ENCODE data around the gene COL13A1.

COL13A1 gene

GRCh38 chr10:69825604-69826003, 23.9 kb downstream of the COL13A1 start:
- Mint-ChIP-seq H3K27ac (no peak overlapping the region), H3K4me1 (ENCODE audit: low read depth) (no peaks in the 10 kb centered on the region), H3K4me3 (no peak overlapping the region), H3K36me3 (no peaks in the 10 kb centered on the region), H3K27me3 (peaks cover 4% of the 10 kb centered on the region), H3K9me3 (ENCODE audit: low read depth) (no peaks in the 10 kb centered on the region)

- H3K4me3 Mint-ChIP-seq, result no peak overlapping the region
- no peaks in the 10 kb centered on the region for H3K9me3 Mint-ChIP-seq (ENCODE audit: low read depth)
- H3K36me3 Mint-ChIP-seq, result no peaks in the 10 kb centered on the region
- H3K27me3 Mint-ChIP-seq, result peaks cover 4% of the 10 kb centered on the region
- H3K4me1 Mint-ChIP-seq (ENCODE audit: low read depth), result no peaks in the 10 kb centered on the region
- H3K27ac Mint-ChIP-seq, result no peak overlapping the region
Observed at GRCh38 chr10:69826094-69826493, 24.4 kb downstream of the COL13A1 start.

DNA sequence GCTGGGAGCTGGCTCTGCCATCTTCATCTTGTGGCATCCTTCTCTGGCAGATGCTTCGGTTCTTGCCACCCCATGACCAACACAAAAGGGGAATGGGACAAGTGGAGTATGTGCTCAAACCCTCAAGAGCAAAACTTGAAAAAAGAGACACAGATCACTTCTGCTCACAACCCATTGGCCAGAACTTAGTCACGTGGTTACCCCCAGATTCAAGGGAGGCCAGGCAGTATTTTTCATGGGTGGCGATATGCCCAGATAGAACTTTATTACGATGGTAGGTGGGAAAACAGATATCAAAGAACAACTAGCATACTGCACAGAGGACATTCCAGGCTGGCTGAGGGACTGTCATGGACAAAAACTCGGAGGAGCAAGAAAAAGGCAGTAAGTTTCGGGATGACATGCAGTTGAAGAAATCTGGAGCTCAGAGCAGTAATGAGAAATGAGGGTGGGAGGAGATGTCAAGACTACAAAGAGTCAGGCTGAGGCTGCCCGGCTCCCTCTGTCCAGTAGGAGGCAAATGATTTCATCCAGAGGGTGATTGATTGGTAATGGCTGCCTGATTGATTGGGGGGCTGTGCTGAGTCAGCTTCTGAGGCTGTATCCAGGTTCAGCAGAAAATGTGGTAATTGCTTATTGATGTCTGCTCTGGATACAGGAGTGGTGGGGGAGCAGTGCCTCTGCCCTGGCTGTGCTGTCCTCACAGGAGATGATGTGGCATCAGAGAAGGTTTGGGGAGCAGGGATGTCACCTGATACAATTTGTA, 25.3 kb downstream of the COL13A1 start:
- H3K36me3 Mint-ChIP-seq, result no peaks in the 10 kb centered on the region
- no peak overlapping the region for H3K27ac Mint-ChIP-seq
- H3K4me3 Mint-ChIP-seq, result no peak overlapping the region
- peaks cover 4% of the 10 kb centered on the region for H3K27me3 Mint-ChIP-seq
- H3K4me1 Mint-ChIP-seq (ENCODE audit: low read depth), result no peaks in the 10 kb centered on the region
- no peaks in the 10 kb centered on the region for H3K9me3 Mint-ChIP-seq (ENCODE audit: low read depth)

DNA sequence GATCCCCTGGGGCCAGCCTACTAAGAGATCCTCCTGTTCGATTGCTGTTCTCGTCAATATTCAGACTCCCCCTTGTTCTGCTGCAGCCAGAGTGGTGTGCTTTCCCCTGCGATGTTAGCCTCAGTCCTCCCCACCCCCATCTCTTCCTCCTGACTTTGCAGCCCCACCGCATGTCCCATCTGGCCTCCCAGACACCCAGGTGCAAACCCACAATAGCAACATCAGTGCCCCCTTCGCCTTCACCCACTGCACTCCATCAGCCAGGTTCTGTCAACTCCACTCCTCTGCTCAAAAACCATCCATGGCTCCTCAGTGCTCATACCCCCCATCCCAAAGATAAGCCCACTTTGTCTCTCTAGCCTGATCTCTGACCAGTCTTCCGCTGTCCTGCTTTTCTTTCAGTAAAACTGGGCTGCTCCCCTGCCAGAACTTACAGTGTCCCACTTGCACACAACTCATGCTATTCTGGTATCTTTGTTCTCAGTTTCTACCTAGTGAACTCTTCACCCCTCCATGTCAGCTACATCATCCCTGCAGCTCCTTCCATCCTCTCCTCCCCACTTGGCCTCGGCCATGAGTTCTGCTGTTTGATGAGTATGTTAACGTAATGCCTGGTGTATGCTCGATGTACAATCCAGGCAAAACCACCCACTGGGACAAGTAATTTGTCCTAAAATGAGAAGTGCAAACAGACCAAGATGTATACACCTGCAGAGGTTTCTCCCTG, 26.6 kb downstream of the COL13A1 start:
- no peak overlapping the region for H3K4me3 Mint-ChIP-seq
- H3K27me3 Mint-ChIP-seq, result peaks cover 4% of the 10 kb centered on the region
- no peaks in the 10 kb centered on the region for H3K4me1 Mint-ChIP-seq (ENCODE audit: low read depth)

DNA sequence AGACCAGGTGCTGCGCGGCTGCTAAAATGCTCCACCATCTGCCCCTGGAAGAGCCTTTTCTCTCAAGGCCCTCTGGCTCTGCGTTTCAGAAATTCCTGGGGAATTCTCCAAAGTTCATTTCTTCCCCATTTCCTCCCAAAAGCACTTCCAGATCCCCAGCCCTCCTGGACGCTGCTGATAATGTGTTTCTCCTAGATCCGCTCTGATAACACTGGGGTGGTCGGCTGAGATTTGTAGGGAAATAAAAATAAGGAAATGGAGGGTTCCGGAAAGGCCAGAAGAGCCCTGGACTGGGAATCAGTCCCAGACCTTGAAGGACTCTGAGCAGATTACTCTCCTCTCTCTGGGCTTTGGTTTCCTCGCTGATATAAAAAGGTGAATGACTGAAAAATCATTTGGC, 28.1 kb downstream of the COL13A1 start:
- peaks cover 4% of the 10 kb centered on the region for H3K27me3 Mint-ChIP-seq

More for the DNA sequence above, 26.6 kb downstream of the COL13A1 start:
- Mint-ChIP-seq H3K27ac (no peak overlapping the region), H3K36me3 (no peaks in the 10 kb centered on the region), H3K9me3 (ENCODE audit: low read depth) (no peaks in the 10 kb centered on the region)

GRCh38 chr10:69831231-69831855, 29.6 kb downstream of the COL13A1 start:
- Mint-ChIP-seq H3K36me3 (no peaks in the 10 kb centered on the region), H3K4me1 (ENCODE audit: low read depth) (no peaks in the 10 kb centered on the region), H3K27me3 (peaks cover 4% of the 10 kb centered on the region), H3K4me3 (no peak overlapping the region), H3K9me3 (ENCODE audit: low read depth) (no peaks in the 10 kb centered on the region), H3K27ac (no peak overlapping the region)

More for the DNA sequence above, 28.1 kb downstream of the COL13A1 start:
- no peaks in the 10 kb centered on the region for H3K36me3 Mint-ChIP-seq
- H3K27ac Mint-ChIP-seq, result no peak overlapping the region
- no peak overlapping the region for H3K4me3 Mint-ChIP-seq
- no peaks in the 10 kb centered on the region for H3K9me3 Mint-ChIP-seq (ENCODE audit: low read depth)
- H3K4me1 Mint-ChIP-seq (ENCODE audit: low read depth), result no peaks in the 10 kb centered on the region

DNA sequence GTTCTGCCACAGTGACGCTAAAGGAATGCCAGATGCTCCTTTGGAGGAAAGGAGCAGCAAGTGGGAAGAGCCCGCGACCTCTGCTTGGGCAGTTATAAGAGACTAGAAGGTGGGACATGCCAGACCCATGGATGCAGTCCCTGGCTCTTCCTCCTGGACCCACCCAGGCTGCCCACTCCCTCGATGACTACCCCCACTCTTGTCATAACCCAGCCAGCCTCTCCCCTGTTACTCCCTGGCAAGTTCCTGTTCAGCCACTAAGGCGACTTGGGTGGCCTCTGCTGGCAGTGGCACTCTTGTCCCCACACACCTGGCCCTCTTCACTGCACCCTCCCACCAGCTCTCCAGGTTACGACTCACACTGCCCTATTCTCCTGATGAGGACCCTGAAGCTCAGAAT, 33.5 kb downstream of the COL13A1 start:
- H3K36me3 Mint-ChIP-seq, result no peaks in the 10 kb centered on the region
- H3K27ac Mint-ChIP-seq, result no peak overlapping the region
- no peak overlapping the region for H3K4me3 Mint-ChIP-seq
- no peaks in the 10 kb centered on the region for H3K4me1 Mint-ChIP-seq (ENCODE audit: low read depth)
- H3K27me3 Mint-ChIP-seq, result no peaks in the 10 kb centered on the region
- no peaks in the 10 kb centered on the region for H3K9me3 Mint-ChIP-seq (ENCODE audit: low read depth)

DNA sequence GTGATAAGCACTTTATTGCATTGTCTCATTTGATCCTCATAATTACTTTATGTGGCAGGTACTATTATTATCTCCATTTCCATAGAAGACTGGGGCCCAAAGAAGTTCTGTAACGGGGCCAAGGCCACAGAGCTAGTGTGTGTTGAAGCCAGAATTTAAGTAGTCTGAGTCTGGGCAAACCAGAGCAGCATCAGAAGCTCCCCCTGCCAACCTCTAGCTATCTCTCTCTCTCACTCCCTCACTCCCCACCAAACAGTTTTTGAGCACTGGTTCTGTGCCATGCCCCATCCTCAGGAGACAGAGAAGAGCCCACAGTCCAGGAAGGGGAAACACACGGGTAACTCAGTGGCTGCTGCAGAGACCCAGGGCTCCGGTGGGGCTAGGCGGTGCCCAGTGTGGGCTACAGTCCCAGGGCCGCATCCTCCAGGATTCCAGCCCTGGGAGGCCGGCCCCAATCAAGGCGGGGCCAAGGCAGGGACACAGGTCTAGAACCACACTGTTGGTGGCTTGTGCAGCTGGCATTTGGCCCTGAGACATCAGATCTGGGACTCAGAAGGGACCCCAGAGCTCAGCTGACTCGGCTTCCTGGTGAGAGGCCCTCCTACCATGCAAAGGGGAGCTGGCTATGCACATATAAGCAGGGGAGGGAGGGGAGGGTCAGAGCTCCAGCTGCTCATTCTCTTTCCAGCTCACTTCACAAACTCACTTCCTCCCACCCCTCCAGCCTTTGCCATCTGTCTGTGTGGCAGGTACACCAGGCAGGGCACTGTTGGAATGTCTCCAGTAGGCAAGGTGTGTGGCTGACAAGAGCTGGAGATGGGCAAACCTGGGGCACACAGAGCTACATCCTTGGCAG, 34.4 kb downstream of the COL13A1 start:
- no peak overlapping the region for H3K27ac Mint-ChIP-seq
- no peaks in the 10 kb centered on the region for H3K4me1 Mint-ChIP-seq (ENCODE audit: low read depth)
- no peaks in the 10 kb centered on the region for H3K27me3 Mint-ChIP-seq
- H3K9me3 Mint-ChIP-seq (ENCODE audit: low read depth), result no peaks in the 10 kb centered on the region
- H3K4me3 Mint-ChIP-seq, result no peak overlapping the region
- no peaks in the 10 kb centered on the region for H3K36me3 Mint-ChIP-seq

DNA sequence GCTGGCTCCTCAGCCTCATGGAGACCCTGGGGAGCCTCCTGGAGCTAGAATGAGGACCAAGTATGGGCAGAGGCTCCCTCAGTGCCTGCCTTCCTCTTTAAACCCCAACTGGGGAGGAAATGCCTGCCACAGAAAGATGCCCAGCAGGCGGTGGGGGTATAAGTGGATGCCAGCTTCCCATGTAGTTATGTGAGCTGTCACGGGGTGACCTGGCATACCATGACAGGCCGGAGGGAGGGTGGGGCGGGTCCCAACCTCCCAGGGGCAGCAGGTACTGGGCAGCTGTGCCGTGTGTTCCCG, 35.0 kb downstream of the COL13A1 start:
- Mint-ChIP-seq H3K4me3 (no peak overlapping the region), H3K4me1 (ENCODE audit: low read depth) (no peaks in the 10 kb centered on the region), H3K9me3 (ENCODE audit: low read depth) (no peaks in the 10 kb centered on the region), H3K36me3 (no peaks in the 10 kb centered on the region), H3K27me3 (no peaks in the 10 kb centered on the region), H3K27ac (no peak overlapping the region)

DNA sequence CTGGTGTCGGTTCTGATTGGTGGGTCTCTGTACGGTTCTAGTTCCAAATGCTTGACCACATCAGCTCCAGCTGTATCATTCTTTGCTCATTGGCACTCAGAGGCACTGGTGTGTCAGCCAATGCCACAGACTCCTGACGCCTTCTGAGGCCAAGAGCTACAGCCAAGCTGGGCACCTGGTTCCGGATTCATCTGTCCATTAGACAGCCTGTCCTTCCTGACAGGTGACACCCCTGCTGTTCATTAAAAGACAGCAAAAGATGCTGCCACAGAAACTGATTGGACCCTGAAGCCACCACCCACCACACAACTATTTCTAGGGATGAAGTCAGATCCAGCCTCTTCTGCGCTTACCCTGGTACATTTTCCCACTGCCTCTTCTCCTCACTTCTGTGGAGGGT, 35.6 kb downstream of the COL13A1 start:
- no peak overlapping the region for H3K4me3 Mint-ChIP-seq
- H3K4me1 Mint-ChIP-seq (ENCODE audit: low read depth), result no peaks in the 10 kb centered on the region
- H3K36me3 Mint-ChIP-seq, result no peaks in the 10 kb centered on the region
- H3K9me3 Mint-ChIP-seq (ENCODE audit: low read depth), result no peaks in the 10 kb centered on the region
- no peak overlapping the region for H3K27ac Mint-ChIP-seq
- no peaks in the 10 kb centered on the region for H3K27me3 Mint-ChIP-seq

- Mint-ChIP-seq H3K27ac (no peak overlapping the region), H3K9me3 (ENCODE audit: low read depth) (no peaks in the 10 kb centered on the region), H3K36me3 (no peaks in the 10 kb centered on the region), H3K27me3 (no peaks in the 10 kb centered on the region), H3K4me3 (no peak overlapping the region), H3K4me1 (ENCODE audit: low read depth) (no peaks in the 10 kb centered on the region)
Observed at GRCh38 chr10:69838418-69838817, 36.7 kb downstream of the COL13A1 start.

GRCh38 chr10:69838853-69839252, 37.1 kb downstream of the COL13A1 start:
- Mint-ChIP-seq H3K9me3 (ENCODE audit: low read depth) (no peaks in the 10 kb centered on the region), H3K36me3 (no peaks in the 10 kb centered on the region), H3K4me3 (no peak overlapping the region), H3K27me3 (no peaks in the 10 kb centered on the region), H3K27ac (no peak overlapping the region), H3K4me1 (ENCODE audit: low read depth) (no peaks in the 10 kb centered on the region)

DNA sequence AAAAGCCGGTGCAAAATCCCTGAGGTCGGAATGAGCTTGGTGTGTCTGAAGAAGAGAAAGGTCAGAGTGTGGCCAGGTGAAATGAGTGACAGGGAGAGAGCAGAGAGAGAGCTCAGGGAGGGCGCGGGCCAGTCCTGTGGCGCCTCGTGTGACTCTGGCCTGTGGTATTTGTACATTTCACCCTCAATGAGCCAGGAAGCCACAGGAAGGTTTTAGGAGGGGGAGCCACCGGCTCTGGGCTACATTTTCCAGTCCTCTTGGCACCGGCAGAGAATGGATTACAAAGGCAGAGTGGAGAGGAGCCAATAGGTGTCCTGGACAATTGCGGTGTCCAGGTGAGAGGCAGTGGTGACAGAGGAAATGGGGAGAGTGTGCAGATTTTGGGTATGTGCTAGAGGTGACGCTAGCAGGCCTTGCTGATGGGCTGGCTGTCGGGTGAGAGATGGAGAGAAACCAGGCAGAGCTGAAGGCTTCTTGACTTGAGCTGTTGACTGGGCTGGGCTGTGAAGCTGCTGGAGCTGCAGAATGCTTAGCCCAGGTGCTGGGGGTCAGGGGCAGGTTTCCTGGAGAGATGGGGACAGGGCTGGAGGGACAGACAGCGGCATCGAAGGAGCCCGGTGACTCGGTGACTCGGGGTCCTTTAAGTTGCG, 38.1 kb downstream of the COL13A1 start:
- no peaks in the 10 kb centered on the region for H3K9me3 Mint-ChIP-seq (ENCODE audit: low read depth)
- H3K27ac Mint-ChIP-seq, result no peak overlapping the region
- H3K27me3 Mint-ChIP-seq, result no peaks in the 10 kb centered on the region

DNA sequence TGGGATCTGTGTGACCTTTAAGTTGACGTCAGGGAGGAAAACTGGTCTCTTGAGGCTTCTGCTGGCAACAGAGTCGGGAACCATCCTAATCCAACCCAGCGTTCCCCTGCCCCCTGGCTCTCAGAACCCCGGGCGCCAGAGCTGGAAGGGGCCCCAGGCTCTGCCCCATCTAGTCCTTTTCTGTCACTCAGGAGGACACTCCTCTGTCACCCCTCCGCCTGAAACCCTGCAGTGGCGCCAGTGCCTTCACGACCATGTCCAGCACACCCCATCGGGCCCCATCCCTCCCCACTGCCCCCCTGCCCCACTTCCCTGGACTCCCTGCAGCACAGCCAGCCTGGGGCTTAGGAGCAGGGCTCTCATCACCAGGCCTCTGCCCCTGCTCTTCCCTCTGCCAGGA, 39.1 kb downstream of the COL13A1 start:
- Mint-ChIP-seq H3K4me3 (no peak overlapping the region), H3K36me3 (no peaks in the 10 kb centered on the region), H3K4me1 (ENCODE audit: low read depth) (no peaks in the 10 kb centered on the region), H3K9me3 (ENCODE audit: low read depth) (no peaks in the 10 kb centered on the region), H3K27ac (no peak overlapping the region), H3K27me3 (peaks cover under 1% of the 10 kb centered on the region)

More for the DNA sequence above, 38.1 kb downstream of the COL13A1 start:
- no peak overlapping the region for H3K4me3 Mint-ChIP-seq
- no peaks in the 10 kb centered on the region for H3K4me1 Mint-ChIP-seq (ENCODE audit: low read depth)
- H3K36me3 Mint-ChIP-seq, result no peaks in the 10 kb centered on the region

Measured in activated naive CD8-positive, alpha-beta T cell (primary cell).